ENCODE measurements around the gene DTYMK. TPM values are rescaled to one million over a fixed set of nuclear protein-coding genes. Genes with fewer than 3 reads are reported as not detected.

Gene DTYMK
- total and polyA plus RNA-seq, 2 experiments from 2014 or later = 47.7 to 72.7 TPM

DNA sequence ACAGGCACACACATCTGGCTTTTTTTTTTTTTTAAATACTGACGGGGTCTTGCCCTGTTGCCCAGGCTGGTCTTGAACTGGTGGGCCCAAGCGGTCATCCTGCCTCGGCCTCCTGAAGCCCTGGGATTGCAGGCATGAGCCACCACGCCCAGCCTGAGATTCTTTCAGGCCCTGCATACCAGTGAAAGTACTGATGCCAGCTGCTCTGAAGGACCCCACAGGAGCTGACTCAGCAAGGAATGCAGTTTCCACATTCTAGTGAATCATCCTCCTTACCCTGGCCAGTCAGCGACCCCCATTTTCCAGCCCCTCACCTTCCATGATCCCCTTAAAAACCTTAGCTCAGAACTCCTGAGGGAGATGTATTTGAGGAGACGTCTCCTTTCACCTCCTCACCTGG lies 5.8 kb upstream of the DTYMK start:
- Histone ChIP-seq H3K36me3 (no peaks in the 10 kb centered on the region), H3K27ac (no peak overlapping the region)
- DNase-seq (ENCODE audit: low read depth in 1 of 2, low spot score in 1 of 2) = peak in 1 of 2 donors; percentile 80

GRCh38 chr2:241690202-241690717 lies 3.6 kb upstream of the DTYMK start:
- peaks cover 8% of the 10 kb centered on the region for H3K4me1 ChIP-seq (ENCODE audit: low read depth)
- H3K36me3 ChIP-seq = no peaks in the 10 kb centered on the region
- no peak for DNase-seq (ENCODE audit: low read depth in 1 of 2, low spot score in 1 of 2)
- no peaks in the 10 kb centered on the region for H3K27me3 ChIP-seq
- TF ChIP-seq, protein P1, sequence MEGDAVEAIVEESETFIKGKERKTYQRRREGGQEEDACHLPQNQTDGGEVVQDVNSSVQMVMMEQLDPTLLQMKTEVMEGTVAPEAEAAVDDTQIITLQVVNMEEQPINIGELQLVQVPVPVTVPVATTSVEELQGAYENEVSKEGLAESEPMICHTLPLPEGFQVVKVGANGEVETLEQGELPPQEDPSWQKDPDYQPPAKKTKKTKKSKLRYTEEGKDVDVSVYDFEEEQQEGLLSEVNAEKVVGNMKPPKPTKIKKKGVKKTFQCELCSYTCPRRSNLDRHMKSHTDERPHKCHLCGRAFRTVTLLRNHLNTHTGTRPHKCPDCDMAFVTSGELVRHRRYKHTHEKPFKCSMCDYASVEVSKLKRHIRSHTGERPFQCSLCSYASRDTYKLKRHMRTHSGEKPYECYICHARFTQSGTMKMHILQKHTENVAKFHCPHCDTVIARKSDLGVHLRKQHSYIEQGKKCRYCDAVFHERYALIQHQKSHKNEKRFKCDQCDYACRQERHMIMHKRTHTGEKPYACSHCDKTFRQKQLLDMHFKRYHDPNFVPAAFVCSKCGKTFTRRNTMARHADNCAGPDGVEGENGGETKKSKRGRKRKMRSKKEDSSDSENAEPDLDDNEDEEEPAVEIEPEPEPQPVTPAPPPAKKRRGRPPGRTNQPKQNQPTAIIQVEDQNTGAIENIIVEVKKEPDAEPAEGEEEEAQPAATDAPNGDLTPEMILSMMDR (IDR thresholded peaks at IDR 0.05; ENCODE audit: low read depth, low read length) = no peak
- no peak overlapping the region for H3K4me3 ChIP-seq
- H3K27ac ChIP-seq = no peak overlapping the region
- H3K9me3 ChIP-seq (ENCODE audit: low read depth) = no peaks in the 10 kb centered on the region

More for the DNA sequence above, 5.8 kb upstream of the DTYMK start:
- no peaks in the 10 kb centered on the region for H3K27me3 ChIP-seq
- no peak overlapping the region for H3K4me3 ChIP-seq
- TF ChIP-seq, protein P1 (IDR thresholded peaks at IDR 0.05; ENCODE audit: low read depth, low read length) = no peak
- H3K4me1 ChIP-seq (ENCODE audit: low read depth) = peaks cover 3% of the 10 kb centered on the region
- H3K9me3 ChIP-seq (ENCODE audit: low read depth) = no peaks in the 10 kb centered on the region

DNA sequence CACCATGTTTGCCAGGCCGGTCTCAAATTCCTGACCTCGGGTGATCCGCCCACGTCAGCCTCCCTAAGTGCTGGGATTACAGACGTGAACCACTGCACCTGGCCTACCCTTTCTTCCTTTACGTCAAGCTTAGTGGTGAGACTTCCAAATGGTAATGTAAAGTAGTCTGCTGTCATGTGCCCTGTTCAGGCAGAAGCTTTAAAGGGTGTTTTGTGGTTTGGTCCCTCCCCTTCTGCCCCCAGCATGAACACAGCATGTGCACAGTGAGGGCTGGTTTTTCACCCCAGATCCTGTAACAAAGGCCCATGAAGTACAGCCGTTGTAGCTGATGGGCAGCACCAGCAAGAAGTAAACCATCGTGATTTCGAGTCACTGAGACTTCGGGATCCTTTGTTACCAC lies 2.7 kb upstream of the DTYMK start:
- H3K9me3 ChIP-seq (ENCODE audit: low read depth) = no peaks in the 10 kb centered on the region
- peaks cover 1% of the 10 kb centered on the region for H3K36me3 ChIP-seq
- no peak overlapping the region for H3K4me3 ChIP-seq
- H3K27ac ChIP-seq = no peak overlapping the region
- TF ChIP-seq, protein P1 (IDR thresholded peaks at IDR 0.05; ENCODE audit: low read depth, low read length) = no peak
- DNase-seq (ENCODE audit: low read depth in 1 of 2, low spot score in 1 of 2) = no peak
- peaks cover 8% of the 10 kb centered on the region for H3K4me1 ChIP-seq (ENCODE audit: low read depth)
- H3K27me3 ChIP-seq = no peaks in the 10 kb centered on the region

DNA sequence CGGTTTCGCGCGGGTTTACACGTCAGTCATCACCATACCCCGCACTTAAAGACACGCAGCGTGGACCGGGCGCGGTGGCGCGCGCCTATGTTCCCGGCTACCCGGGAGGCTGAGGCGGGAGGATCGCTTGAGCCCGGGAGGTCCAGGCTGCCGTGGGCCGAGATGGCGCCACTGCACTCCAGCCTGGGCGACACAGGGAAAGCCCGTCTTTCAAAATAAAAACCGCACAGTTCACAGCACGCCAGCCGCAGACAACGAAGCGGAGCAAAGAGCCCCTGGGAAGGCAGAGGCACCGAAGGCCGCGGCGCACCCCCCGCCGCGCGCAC lies 328 bp downstream of the DTYMK start:
- DNase-seq (ENCODE audit: low read depth in 1 of 2, low spot score in 1 of 2) = no peak
- no peaks in the 10 kb centered on the region for H3K9me3 ChIP-seq (ENCODE audit: low read depth)
- H3K4me1 ChIP-seq (ENCODE audit: low read depth) = peaks cover 8% of the 10 kb centered on the region
- peak overlapping the region; percentile 82 for H3K4me3 ChIP-seq
- TF ChIP-seq, protein P1 (IDR thresholded peaks at IDR 0.05; ENCODE audit: low read depth, low read length) = no peak
- no peaks in the 10 kb centered on the region for H3K27me3 ChIP-seq
- H3K36me3 ChIP-seq = peaks cover 10% of the 10 kb centered on the region
- peak overlapping the region; percentile 79 for H3K27ac ChIP-seq

DNA sequence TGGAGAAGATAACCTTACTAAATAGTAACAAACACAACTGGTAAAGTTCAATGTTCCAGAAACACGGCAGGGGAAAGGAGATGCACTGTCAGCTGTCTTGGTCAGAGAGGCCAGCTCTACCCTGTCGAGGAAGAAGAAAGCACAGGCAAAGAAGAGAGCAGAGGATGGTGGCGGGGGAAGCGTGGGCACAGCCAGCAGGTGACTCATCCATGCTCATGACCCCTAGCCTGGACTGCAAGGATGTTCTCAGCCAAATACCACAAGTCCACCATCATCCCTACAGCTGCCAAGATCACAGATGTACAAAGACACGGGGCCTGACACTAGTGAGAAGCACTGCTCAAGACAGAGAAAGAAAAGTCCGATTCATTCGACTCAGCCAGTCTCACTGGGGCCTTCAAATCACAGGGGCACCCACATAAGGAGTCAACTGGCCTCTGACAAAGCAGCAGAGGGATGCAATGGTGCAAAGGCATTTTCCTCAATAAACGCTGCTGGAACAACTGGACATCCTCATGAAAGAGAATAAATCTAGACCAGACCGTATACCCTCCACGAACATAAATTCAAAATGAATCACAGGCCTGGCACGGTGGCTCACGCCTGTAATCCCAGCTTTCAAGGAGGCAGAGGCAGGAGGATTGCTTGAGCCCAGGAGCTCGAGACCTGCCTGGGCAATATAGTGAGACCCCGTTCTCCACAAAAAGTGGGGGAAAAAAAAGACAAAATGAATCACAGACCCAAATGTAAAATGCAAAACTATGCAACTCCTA lies 5.6 kb downstream of the DTYMK start:
- Histone ChIP-seq H3K4me1 (ENCODE audit: low read depth) (peaks cover 4% of the 10 kb centered on the region), H3K27me3 (no peaks in the 10 kb centered on the region), H3K27ac (no peak overlapping the region), H3K9me3 (ENCODE audit: low read depth) (no peaks in the 10 kb centered on the region), H3K36me3 (peaks cover 25% of the 10 kb centered on the region), H3K4me3 (no peak overlapping the region)
- DNase-seq (ENCODE audit: low read depth in 1 of 2, low spot score in 1 of 2) = peak in 1 of 2 donors; percentile 95
- TF ChIP-seq, protein P1 (IDR thresholded peaks at IDR 0.05; ENCODE audit: low read depth, low read length) = no peak
